Retinal pigment epithelial cell (primary cell): ENCODE results near the gene EXOC6B.

Experiments
- DNase-seq: peaks from one replicate; pipeline ENCODE4 v3.0.0-alpha.2; 2010; ENCODE audit warnings: low read depth
- H3K4me3 ChIP-seq: 2 replicates; pipeline ENCODE4 v1.5.1; 2011; ENCODE audit warnings: mild to moderate bottlenecking, low read length, control low read depth, moderate library complexity
- CTCF ChIP-seq: conservative IDR thresholded peaks from 2 replicates; pipeline ENCODE4 v1.5.1; 2011; ENCODE audit warnings: low read depth, low read length, control low read depth, inconsistent platforms

Gene EXOC6B

GRCh38 chr2:72131371-72131891, 694.4 kb downstream of the EXOC6B start:
- no peak for DNase-seq
- no peak for TF ChIP-seq CTCF
- H3K4me3 ChIP-seq, result no peak overlapping the region

GRCh38 chr2:72130659-72131360, 695.0 kb downstream of the EXOC6B start:
- no peak for TF ChIP-seq CTCF

GRCh38 chr2:72129681-72130340, 696.0 kb downstream of the EXOC6B start:
- no peak for DNase-seq
- TF ChIP-seq CTCF, result no peak
- no peak overlapping the region for H3K4me3 ChIP-seq

More at GRCh38 chr2:72130659-72131360, 695.0 kb downstream of the EXOC6B start:
- DNase-seq, result no peak
- no peak overlapping the region for H3K4me3 ChIP-seq

GRCh38 chr2:72128843-72129227, 697.0 kb downstream of the EXOC6B start:
- no peak overlapping the region for H3K4me3 ChIP-seq
- no peak for TF ChIP-seq CTCF
- DNase-seq, result no peak

GRCh38 chr2:72128059-72128842, 697.6 kb downstream of the EXOC6B start:
- DNase-seq, result no peak
- TF ChIP-seq CTCF, result no peak
- H3K4me3 ChIP-seq, result no peak overlapping the region

DNA sequence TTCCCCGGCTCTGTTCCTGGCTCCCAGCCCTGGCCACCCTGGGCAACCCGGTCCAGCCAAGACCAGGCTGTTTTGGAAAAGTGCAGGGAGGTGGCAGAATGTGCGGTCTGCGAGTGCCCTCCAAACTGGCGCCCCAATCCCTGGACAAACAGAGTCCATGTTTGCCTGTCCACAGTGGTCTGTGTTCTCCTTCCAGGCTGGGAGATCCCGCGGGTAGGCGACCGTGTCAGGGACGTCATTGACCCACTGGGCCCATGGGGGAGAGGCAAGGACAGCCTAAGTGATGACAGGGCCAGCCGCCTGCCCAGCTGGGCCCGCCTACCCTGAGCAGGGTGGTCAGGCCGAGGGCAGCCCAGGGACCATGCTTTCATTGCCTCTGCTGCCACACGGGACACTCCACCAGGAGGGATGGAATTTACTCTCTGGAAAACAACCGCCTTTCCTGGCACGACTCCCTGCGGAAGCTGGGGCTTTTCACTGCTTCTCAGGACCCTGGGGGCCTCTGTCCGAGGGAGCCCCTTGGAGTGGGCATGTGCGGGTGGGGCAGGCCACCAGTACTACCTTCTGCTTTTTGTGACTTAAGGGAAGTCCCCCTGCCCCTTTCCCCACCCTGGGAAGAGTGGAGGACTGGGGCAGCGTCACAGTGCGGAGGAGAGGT, 698.3 kb downstream of the EXOC6B start:
- DNase-seq, result no peak
- TF ChIP-seq CTCF, result no peak
- no peak overlapping the region for H3K4me3 ChIP-seq
